ENCODE data around the gene WDR93.

Gene WDR93

GRCh38 chr15:89662893-89663626, 27.6 kb upstream of the WDR93 start:
- no peak for DNase-seq

- no peak for DNase-seq
Observed at GRCh38 chr15:89664441-89665350, 25.9 kb upstream of the WDR93 start.

- DNase-seq: no peak
Observed at GRCh38 chr15:89665449-89666181, 25.0 kb upstream of the WDR93 start.

GRCh38 chr15:89666184-89666857, 24.3 kb upstream of the WDR93 start:
- no peak for DNase-seq

DNA sequence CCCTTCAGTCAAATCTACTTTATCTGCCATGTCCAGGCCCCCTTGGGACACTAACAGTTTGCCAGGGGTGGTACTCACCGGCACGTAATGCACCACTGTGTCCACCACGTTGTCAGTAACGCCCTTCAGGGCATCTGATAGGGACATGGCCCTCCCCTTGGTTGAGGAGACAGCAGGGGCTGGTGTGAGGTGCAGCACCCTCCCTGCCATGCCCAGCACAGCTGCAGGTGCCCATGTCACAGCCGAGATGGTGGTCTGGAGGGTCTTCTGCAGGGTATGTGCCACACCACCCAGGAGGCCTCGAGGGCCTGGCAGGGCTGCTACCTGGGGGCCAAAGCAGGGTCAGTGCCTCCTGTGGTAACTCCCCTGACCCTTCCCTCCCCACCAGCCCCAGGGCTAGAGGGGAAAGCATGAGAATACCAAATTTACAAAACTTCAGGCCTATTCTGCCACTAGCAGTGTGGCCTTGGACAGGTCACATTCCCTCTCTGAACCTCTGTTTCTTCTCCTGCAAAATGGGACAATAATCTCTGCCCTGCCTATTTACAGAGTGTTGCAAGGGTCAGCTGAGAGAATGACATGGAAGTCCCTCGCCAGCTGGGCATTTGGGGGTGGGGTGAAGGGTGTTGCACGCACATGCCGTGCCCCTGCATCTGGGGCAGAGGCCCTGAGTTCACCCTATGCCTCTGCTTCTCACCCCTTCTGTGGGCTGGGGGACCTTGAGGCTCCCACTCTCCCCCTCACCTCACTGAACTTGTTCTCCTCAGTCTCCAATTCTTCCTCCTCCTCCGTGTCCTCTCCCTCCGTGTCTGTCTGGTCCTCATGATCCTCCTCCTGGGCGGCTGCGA, 23.5 kb upstream of the WDR93 start:
- DNase-seq: no peak

DNA sequence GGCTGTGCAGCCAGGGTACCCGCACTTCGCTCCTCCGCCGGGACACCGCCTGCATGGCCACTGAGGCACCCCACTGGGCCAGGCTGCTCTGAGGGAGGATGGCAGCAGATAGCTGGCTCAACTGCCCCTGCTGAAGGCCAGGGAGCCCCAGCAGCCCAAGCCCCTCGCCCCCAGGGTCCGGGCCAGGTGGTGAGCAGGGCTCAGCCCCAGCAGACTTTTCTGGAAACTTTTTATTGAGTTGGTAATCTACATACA, 23.0 kb upstream of the WDR93 start:
- no peak for DNase-seq

DNA sequence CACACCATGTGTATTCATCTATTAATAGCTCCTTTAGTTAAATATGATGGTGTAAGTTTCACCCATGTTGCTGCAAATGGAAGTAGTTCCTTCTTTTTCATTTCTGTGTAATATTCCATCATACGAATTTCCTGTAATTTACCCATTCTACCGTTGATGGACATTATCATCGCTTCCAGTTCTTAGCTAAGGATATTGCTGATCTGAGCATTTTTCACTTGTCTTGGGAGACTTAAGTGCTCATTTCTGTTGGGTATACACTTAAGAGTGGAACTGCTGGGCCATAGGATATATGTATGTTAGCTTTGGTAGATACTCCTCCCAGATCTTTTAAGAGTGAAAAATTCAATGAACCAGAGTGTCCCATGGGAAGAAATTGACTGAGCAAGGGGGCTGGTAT, 22.4 kb upstream of the WDR93 start:
- no peak for DNase-seq

- no peak for DNase-seq
Observed at GRCh38 chr15:89669309-89669865, 21.2 kb upstream of the WDR93 start.

GRCh38 chr15:89669941-89670340, 20.7 kb upstream of the WDR93 start:
- DNase-seq: no peak

DNA sequence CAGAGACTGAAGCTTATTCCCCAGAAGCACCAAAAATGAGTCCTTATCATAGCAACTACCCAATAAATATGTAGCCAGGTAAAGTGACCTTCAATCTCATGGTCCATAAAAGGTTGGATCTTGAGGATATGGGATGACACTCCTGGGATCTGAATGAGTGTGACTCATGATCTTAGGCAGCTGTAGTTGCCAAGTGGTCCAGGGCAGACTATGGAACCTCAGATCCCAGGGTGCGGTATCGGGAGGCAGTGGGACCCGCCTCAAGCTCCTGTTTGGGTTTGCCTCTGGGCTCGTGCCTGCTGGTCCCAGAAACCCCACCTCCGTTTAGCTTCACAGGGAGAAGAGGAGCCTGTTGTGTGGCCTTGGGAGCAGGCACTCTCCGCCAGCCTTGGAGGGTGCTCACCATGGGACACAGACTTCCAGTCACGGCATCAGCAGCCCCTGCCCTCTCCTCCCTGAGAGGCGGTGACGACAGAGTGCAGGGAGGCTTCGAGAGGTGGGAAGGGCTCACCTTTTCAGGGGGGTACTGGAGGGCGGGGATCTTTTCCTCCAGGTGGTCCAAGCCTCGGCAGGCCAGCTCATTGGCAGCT, 19.5 kb upstream of the WDR93 start:
- DNase-seq: no peak

DNA sequence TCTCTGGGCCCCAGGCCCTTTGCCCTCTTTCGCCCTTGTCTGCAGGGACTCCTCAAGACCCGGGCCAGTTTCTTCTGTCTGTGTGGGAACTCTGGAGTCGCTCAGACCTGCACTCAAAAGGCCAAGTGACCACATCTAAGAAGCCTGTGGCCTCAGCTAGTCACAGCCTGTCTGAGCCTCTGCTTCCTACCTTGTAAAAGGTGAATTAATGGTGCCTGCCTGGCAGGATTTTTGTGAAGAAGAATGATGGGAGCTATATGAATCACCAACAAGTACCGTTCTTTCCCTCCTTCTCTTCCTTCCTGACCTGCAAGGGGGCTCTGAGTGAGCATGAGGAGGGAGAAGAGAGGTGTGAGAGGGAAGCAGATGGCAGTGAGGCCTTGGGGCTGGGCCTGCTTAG, 18.9 kb upstream of the WDR93 start:
- no peak for DNase-seq

DNA sequence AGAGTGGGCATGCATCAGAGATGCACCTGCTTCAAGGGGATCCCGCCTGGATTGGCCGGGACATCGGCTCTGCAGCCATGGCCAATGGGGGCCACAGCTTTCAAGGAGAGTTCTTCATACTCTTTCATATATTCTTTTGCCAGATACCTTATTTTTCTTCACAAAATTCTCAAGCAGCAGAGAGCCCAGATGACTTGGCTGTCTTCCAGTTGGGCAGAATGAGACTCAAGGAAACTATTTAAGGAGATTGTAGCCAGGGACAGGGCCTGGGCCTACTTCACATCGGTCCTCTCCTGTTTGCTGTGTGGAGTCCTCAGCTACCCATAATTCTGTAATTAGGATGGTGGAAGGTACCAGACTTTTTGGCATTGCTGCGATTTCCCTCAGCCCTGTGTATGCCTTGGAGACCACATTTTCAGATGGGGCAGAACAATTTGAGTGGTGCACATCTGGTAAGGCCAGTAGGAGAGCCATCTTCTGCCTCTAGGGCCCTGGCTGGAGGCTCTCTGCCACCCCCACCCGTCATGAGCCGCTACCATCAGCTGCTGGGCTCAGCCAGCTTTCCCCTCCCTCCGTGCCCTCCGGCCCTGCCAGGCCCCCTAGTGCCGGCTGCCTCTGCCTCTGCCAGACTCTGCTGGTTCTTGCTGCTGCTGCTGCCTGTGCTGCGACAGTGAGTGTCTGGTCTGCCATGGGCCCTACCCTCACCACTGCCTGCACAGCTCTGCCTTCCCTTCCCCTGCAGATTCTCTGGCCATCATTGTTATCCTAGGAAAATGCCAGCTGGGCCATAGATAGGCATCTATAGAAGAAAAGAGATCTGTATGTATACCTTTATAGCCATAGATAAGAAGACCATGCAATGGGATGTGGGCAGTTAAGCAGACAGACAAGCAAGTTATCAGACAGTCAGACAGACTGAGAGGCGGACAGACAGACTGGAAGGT, 18.1 kb upstream of the WDR93 start:
- DNase-seq: no peak

GRCh38 chr15:89673165-89673512, 17.5 kb upstream of the WDR93 start:
- DNase-seq: no peak

GRCh38 chr15:89674526-89674925, 16.1 kb upstream of the WDR93 start:
- DNase-seq: no peak

GRCh38 chr15:89675606-89676005, 15.0 kb upstream of the WDR93 start:
- no peak for DNase-seq

- DNase-seq: no peak
Observed at GRCh38 chr15:89677381-89677780, 13.2 kb upstream of the WDR93 start.

- no peak for DNase-seq
Observed at GRCh38 chr15:89679212-89679611, 11.4 kb upstream of the WDR93 start, which contains the start of gene PLIN1. Gene PLIN1 (minus strand): TSS chr15:89679367. CDS start chr15:89677489, 1,878 bp downstream.

GRCh38 chr15:89680282-89680873, 10.2 kb upstream of the WDR93 start:
- no peak for DNase-seq

DNA sequence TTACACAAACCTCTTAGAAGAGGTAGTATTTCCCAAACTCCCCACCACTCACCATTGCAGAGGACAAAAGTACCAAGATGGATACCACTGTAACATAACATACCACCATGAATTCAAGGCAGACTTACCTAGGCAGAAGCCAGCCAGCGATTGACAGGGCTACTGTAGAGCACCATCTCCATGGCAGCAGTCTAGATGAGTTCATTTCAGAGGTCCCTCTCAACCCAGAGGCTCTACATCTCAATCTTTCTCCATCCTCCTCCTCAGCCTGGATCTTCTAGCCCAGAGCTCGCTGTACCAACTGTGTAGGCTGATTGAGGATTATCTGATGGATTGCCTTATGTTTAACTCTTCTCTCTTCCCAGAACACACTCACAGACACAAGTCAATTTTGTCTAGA, 9.5 kb upstream of the WDR93 start:
- DNase-seq: no peak

DNA sequence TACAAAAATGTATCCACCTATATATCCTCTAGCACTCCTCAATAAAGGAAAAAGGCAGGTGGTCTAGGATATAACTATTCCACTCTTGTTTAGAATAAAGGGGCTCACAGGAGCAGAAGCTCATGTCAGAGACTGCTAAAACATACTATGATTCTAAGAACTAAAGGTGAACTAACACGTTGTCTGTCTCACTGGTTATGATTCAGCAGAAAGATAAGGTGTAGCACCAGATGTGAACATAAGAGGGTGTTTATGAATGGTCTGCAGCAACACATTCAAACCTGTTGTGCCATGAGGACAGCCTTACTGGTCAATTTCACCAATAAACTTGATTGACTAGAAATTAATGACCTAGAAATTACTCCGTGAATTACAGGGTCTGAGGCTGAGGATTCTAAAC, 4.6 kb upstream of the WDR93 start:
- DNase-seq: no peak
